HCT116 (cell line): Measurements from ENCODE around the gene AR. TPM values are rescaled to one million over a fixed set of nuclear protein-coding genes. Genes with fewer than 3 reads are reported as not detected.

ENCODE experiments used
- ATAC-seq: fragments of 200-7000 bp; cut with Tn5 transposase; 2 replicates; pipeline ENCODE4 v1.9.1; 2020; ENCODE audit warnings: mild to moderate bottlenecking, moderate library complexity
- BruUV-seq: library from RNA; stranded (reverse); fragments of 400-500 nt; replicated peaks from 2 replicates; lab custom pipeline; 2021; lab: Mats Ljungman, UMichigan
- CTCF ChIA-PET: fragments of 300-600 bp; sonication (Branson Sonifier 250); formaldehyde crosslinking; loops from one replicate; lab custom pipeline; 2021; ENCODE audit warnings: antibody characterized with exemption; lab: Charles Lee
- POLR2A ChIA-PET: fragments of 300-600, 350-600 bp; sonication (Branson Sonifier 250); formaldehyde crosslinking; loops from one replicate; lab custom pipeline; 2021; ENCODE audit warnings: antibody characterized with exemption; lab: Charles Lee
- RAD21 ChIA-PET, 2 experiments: fragments of 300-600 bp; sonication (Branson Sonifier 250); formaldehyde crosslinking; loops; one replicate each; lab custom pipeline; 2023; ENCODE audit warnings: low total read pairs in 2 of 2; ENCODE audit not compliant: uncharacterized antibody in 2 of 2, unreplicated experiment in 2 of 2, low non-redundant PET in 1 of 2; lab: Charles Lee
- DNase-seq: peaks from one replicate; pipeline ENCODE4 v3.0.0-alpha.2; 2010; ENCODE audit warnings: low read depth, low spot score
- H2AFZ ChIP-seq: fragments of 200-600 bp; shearing (Covaris generic), sonication (generic); 2 replicates; pipeline ENCODE4 v1.6.1; 2017; ENCODE audit warnings: low read depth, mixed run types, mixed read lengths, antibody characterized with exemption, low read length; ENCODE audit not compliant: poor library complexity, severe bottlenecking
- H3K27ac ChIP-seq: 2 replicates; pipeline ENCODE4 v1.5.1; 2012; ENCODE audit warnings: low read depth, low read length
- H3K27me3 ChIP-seq: fragments of 200-600 bp; sonication (generic); 2 replicates; pipeline ENCODE4 v1.6.1; 2016; ENCODE audit warnings: mixed run types, low read length, mixed read lengths; ENCODE audit not compliant: insufficient read depth
- H3K36me3 ChIP-seq, 2 experiments: fragments of 200-500 bp in 1 of 2; fragments of 200-600 bp in 1 of 2; sonication (Bioruptor generic) in 1 of 2; sonication (generic) in 1 of 2; 2 replicates each; pipeline versions ENCODE4 v1.5.1 to v1.6.1; 2014 to 2016; ENCODE audit warnings: low read length in 2 of 2, inconsistent platforms in 1 of 2, mixed read lengths in 1 of 2, mixed run types in 1 of 2; ENCODE audit not compliant: insufficient read depth in 2 of 2, control insufficient read depth in 1 of 2
- H3K4me1 ChIP-seq, 2 experiments: fragments of 200-600 bp in 1 of 2; sonication (generic) in 1 of 2; 2 replicates each; pipeline versions ENCODE4 v1.5.1 to v1.6.1; 2012 to 2017; ENCODE audit warnings: low read length in 2 of 2, inconsistent platforms in 1 of 2, mild to moderate bottlenecking in 1 of 2, mixed read lengths in 1 of 2, mixed run types in 1 of 2, moderate library complexity in 1 of 2; ENCODE audit not compliant: insufficient read depth in 2 of 2, control insufficient read depth in 1 of 2
- H3K4me2 ChIP-seq: fragments of 200-600 bp; sonication (generic); 2 replicates; pipeline ENCODE4 v1.6.1; 2017; ENCODE audit warnings: mixed run types, low read length, mixed read lengths
- H3K4me3 ChIP-seq, 2 experiments: fragments of 200-600 bp in 1 of 2; sonication (generic) in 1 of 2; replicated peaks in 1 of 2; 2 replicates each; pipeline ENCODE4 v1.5.1; 2011 to 2016; ENCODE audit warnings: low read length in 2 of 2, control low read depth in 1 of 2, low read depth in 1 of 2, mild to moderate bottlenecking in 1 of 2, mixed read lengths in 1 of 2, mixed run types in 1 of 2
- H3K79me2 ChIP-seq: fragments of 200-600 bp; sonication (generic); 2 replicates; pipeline ENCODE4 v1.6.1; 2017; ENCODE audit warnings: mild to moderate bottlenecking, mixed run types, low read length, moderate library complexity, mixed read lengths; ENCODE audit not compliant: insufficient read depth
- H3K9ac ChIP-seq: fragments of 200-600 bp; sonication (generic); 2 replicates; pipeline ENCODE4 v1.6.1; 2016; ENCODE audit warnings: low read length, mixed read lengths
- H3K9me2 ChIP-seq: fragments of 200-600 bp; sonication (generic), shearing (Covaris generic); 2 replicates; pipeline ENCODE4 v1.6.1; 2017; ENCODE audit warnings: mixed run types, mild to moderate bottlenecking, moderate library complexity; ENCODE audit not compliant: insufficient read depth
- H3K9me3 ChIP-seq, 2 experiments: fragments of 200-500 bp in 1 of 2; fragments of 200-600 bp in 1 of 2; sonication (Bioruptor generic) in 1 of 2; sonication (generic) in 1 of 2; 2 replicates each; pipeline ENCODE4 v1.6.1; 2014 to 2017; ENCODE audit warnings: low read length in 2 of 2, mixed read lengths in 2 of 2, inconsistent platforms in 1 of 2, low read depth in 1 of 2, mild to moderate bottlenecking in 1 of 2, mixed run types in 1 of 2, moderate library complexity in 1 of 2; ENCODE audit not compliant: control insufficient read depth in 1 of 2, insufficient read depth in 1 of 2
- H4K20me1 ChIP-seq: fragments of 200-600 bp; sonication (generic), shearing (Covaris generic); 2 replicates; pipeline ENCODE4 v1.6.1; 2017; ENCODE audit warnings: mixed run types, mild to moderate bottlenecking, moderate library complexity; ENCODE audit not compliant: insufficient read depth
- ATF3 ChIP-seq: IDR thresholded peaks from 2 replicates; pipeline ENCODE4 v1.6.1; 2012
- CBX3 ChIP-seq: IDR thresholded peaks from 2 replicates; pipeline ENCODE4 v1.6.1; 2012; ENCODE audit warnings: low read depth
- CEBPB ChIP-seq: IDR thresholded peaks from 2 replicates; pipeline ENCODE4 v1.6.1; 2012; ENCODE audit warnings: low read depth
- EZH2 ChIP-seq: fragments of 200-600 bp; sonication (generic); IDR thresholded peaks from 2 replicates; pipeline ENCODE4 v1.6.1; 2017; ENCODE audit warnings: antibody characterized with exemption, mixed run types
- EZH2phosphoT487 ChIP-seq: fragments of 200-600 bp; IDR thresholded peaks from 2 replicates; pipeline ENCODE4 v1.6.1; 2018; ENCODE audit warnings: antibody characterized with exemption, borderline replicate concordance
- FOSL1 ChIP-seq: IDR thresholded peaks from 2 replicates; pipeline ENCODE4 v1.6.1; 2012; ENCODE audit warnings: low read depth
- JUND ChIP-seq: IDR thresholded peaks from 2 replicates; pipeline ENCODE4 v1.6.1; 2012
- POLR2A ChIP-seq: IDR thresholded peaks from 2 replicates; pipeline ENCODE4 v1.7.0; 2011; ENCODE audit warnings: borderline replicate concordance; ENCODE audit not compliant: insufficient read depth, insufficient read length; ENCODE audit errors: extremely low read depth
- POLR2AphosphoS5 ChIP-seq: IDR thresholded peaks from 2 replicates; pipeline ENCODE4 v1.6.1; 2011; ENCODE audit warnings: mild to moderate bottlenecking, low read depth, low read length, moderate library complexity
- REST ChIP-seq: IDR thresholded peaks from 2 replicates; pipeline ENCODE4 v1.6.1; 2012; ENCODE audit warnings: low read depth
- SP1 ChIP-seq: IDR thresholded peaks from 2 replicates; pipeline ENCODE4 v1.6.1; 2012; ENCODE audit warnings: low read depth
- SRF ChIP-seq: IDR thresholded peaks from 2 replicates; pipeline ENCODE4 v1.6.1; 2012; ENCODE audit warnings: low read depth
- TCF7L2 ChIP-seq: IDR thresholded peaks from 2 replicates; pipeline ENCODE4 v1.7.0; 2011; ENCODE audit warnings: borderline replicate concordance, inconsistent platforms; ENCODE audit not compliant: insufficient read depth, insufficient read length; ENCODE audit errors: extremely low read depth
- YY1 ChIP-seq: IDR thresholded peaks from 2 replicates; pipeline ENCODE4 v1.6.1; 2011; ENCODE audit warnings: low read length, low read depth, moderate library complexity, mild to moderate bottlenecking; ENCODE audit not compliant: insufficient replicate concordance; ENCODE audit errors: extremely low read depth
- ZBTB33 ChIP-seq: IDR thresholded peaks from 2 replicates; pipeline ENCODE4 v1.6.1; 2011; ENCODE audit warnings: mild to moderate bottlenecking, low read length, moderate library complexity; ENCODE audit not compliant: insufficient replicate concordance; ENCODE audit errors: extremely low read depth
- ZFX ChIP-seq: fragments of 450-650 bp; IDR thresholded peaks from 2 replicates; pipeline ENCODE4 v1.6.1; 2017
- ZNF274 ChIP-seq: fragments of 200-500 bp; sonication (Bioruptor generic); IDR thresholded peaks from 2 replicates; pipeline ENCODE4 v1.6.1; 2014; ENCODE audit warnings: mild to moderate bottlenecking, low read depth, low read length, inconsistent platforms
- intact Hi-C: fragments of 100-400 bp; cut with micrococcal nuclease; formaldehyde crosslinking; loops from 2 replicates; pipeline ENCODE4 v1.10.0; 2022
- total RNA-seq: library from RNA; stranded (reverse); gene quantifications from one replicate; pipeline ENCODE4 v1.2.1, GENCODE V29; 2021; ENCODE audit not compliant: unreplicated experiment

Gene AR
- total RNA-seq, 1 experiment from 2014 or later = 0.02 TPM

GRCh38 chrX:67574696-67575095, 30.9 kb downstream of the AR start:
- ChIA-PET POLR2A (no interaction called here), RAD21 (no interaction called here), CTCF (no interaction called here)
- H3K4me2 ChIP-seq = no peak overlapping the region
- no peaks in the 10 kb centered on the region for H3K36me3 ChIP-seq
- no peak overlapping the region for H3K27ac ChIP-seq
- no peak for DNase-seq
- no peak overlapping the region for H3K9ac ChIP-seq
- no peaks in the 10 kb centered on the region for H3K27me3 ChIP-seq
- intact Hi-C loops = no loop called here
- H2AFZ ChIP-seq = no peak overlapping the region
- BruUV-seq = no TSS peak
- H3K9me2 ChIP-seq = no peaks in the 10 kb centered on the region
- H3K9me3 ChIP-seq = no peaks in the 10 kb centered on the region
- H3K4me3 ChIP-seq = no peak overlapping the region
- no peak for ATAC-seq
- no peaks in the 10 kb centered on the region for H3K4me1 ChIP-seq
- TF ChIP-seq SRF (no peak), FOSL1 (no peak), REST (no peak), POLR2AphosphoS5 (no peak), ZNF274 (no peak), TCF7L2 (no peak), SP1 (no peak), YY1 (no peak), EZH2phosphoT487 (no peak), EZH2 (no peak), CEBPB (no peak), CBX3 (no peak), JUND (no peak), ATF3 (no peak), ZFX (no peak), ZBTB33 (no peak), POLR2A (no peak)
- H3K79me2 ChIP-seq = no peaks in the 10 kb centered on the region
- H4K20me1 ChIP-seq = no peaks in the 10 kb centered on the region
